Stomach (tissue), 4 donors: ENCODE data around the gene PLAGL2.

Source experiments
- CTCF ChIP-seq, 7 experiments: fragments of 450-650 bp in 4 of 7; fragments of 200-600 bp in 3 of 7; sonication (generic) in 3 of 7; IDR thresholded peaks; one replicate each; pipeline ENCODE4 v1.5.1; 2016 to 2019; ENCODE audit warnings: antibody characterized with exemption in 7 of 7, control low read depth in 2 of 7, mild to moderate bottlenecking in 1 of 7
- EP300 ChIP-seq: sonication (generic); formaldehyde crosslinking; IDR thresholded peaks from one replicate; pipeline ENCODE4 v1.6.1; 2017; ENCODE audit warnings: antibody characterized with exemption
- POLR2AphosphoS5 ChIP-seq, 3 donors: sonication (generic); formaldehyde crosslinking; IDR thresholded peaks; one replicate each; pipeline ENCODE4 v1.6.1; 2016; ENCODE audit warnings: antibody characterized with exemption in 3 of 3

GRCh38 chr20:32208499-32209154 lies 1.1 kb upstream of the PLAGL2 start:
- TF ChIP-seq CTCF (IDR thresholded peaks at IDR 0.05) = no peak
- TF ChIP-seq EP300 = no peak
- TF ChIP-seq POLR2AphosphoS5 (IDR thresholded peaks at IDR 0.05) = no peak
